RCC 7860 (cell line): Measurements from ENCODE around the gene NECTIN3.

ENCODE experiments used
- DNase-seq: peaks from one replicate; pipeline ENCODE4 v3.0.0-alpha.2; 2015; ENCODE audit warnings: low spot score
- FAIRE-seq: peaks from 2 replicates; lab custom pipeline; 2012; peaks lifted over from hg19 to GRCh38; lab: Jason Lieb, UNC

NECTIN3 gene

GRCh38 chr3:111071257-111072030 lies at the start of gene NECTIN3:
NECTIN3 (plus strand) TSS chr3:111071816; CDS start chr3:111072018, 202 bp downstream.
- FAIRE-seq, result peak; percentile 90
- peak; percentile 95 for DNase-seq

- no peak for FAIRE-seq
- DNase-seq, result no peak
Observed at GRCh38 chr3:111027868-111028267, 43.7 kb upstream of the NECTIN3 start.

- no peak for DNase-seq
- FAIRE-seq, result no peak
Observed at GRCh38 chr3:111031538-111031937, 40.1 kb upstream of the NECTIN3 start.

- no peak for DNase-seq
- no peak for FAIRE-seq
Observed at GRCh38 chr3:111032677-111033076, 38.9 kb upstream of the NECTIN3 start.

GRCh38 chr3:111033470-111034050 lies 38.1 kb upstream of the NECTIN3 start:
- FAIRE-seq, result no peak

GRCh38 chr3:111035316-111035715 lies 36.3 kb upstream of the NECTIN3 start:
- no peak for FAIRE-seq
- DNase-seq, result no peak

More at GRCh38 chr3:111033470-111034050, 38.1 kb upstream of the NECTIN3 start:
- DNase-seq, result no peak

- DNase-seq (no peak), FAIRE-seq (no peak)
Observed at GRCh38 chr3:111035902-111036301, 35.7 kb upstream of the NECTIN3 start.

GRCh38 chr3:111040959-111041358 lies 30.7 kb upstream of the NECTIN3 start:
- FAIRE-seq (no peak), DNase-seq (no peak)

- no peak for FAIRE-seq
- no peak for DNase-seq
Observed at GRCh38 chr3:111045564-111045963, 26.1 kb upstream of the NECTIN3 start.

GRCh38 chr3:111047042-111047441 lies 24.6 kb upstream of the NECTIN3 start:
- FAIRE-seq, result no peak

GRCh38 chr3:111047812-111048435 lies 23.7 kb upstream of the NECTIN3 start:
- DNase-seq (no peak), FAIRE-seq (no peak)

More at GRCh38 chr3:111047042-111047441, 24.6 kb upstream of the NECTIN3 start:
- DNase-seq, result no peak

GRCh38 chr3:111051354-111051753 lies 20.3 kb upstream of the NECTIN3 start:
- FAIRE-seq (no peak), DNase-seq (no peak)

GRCh38 chr3:111068574-111068973 lies 3.0 kb upstream of the NECTIN3 start:
- FAIRE-seq (no peak), DNase-seq (no peak)

GRCh38 chr3:111069974-111070771 lies 1.4 kb upstream of the NECTIN3 start:
- FAIRE-seq (no peak), DNase-seq (no peak)

GRCh38 chr3:111070772-111071256 lies 802 bp upstream of the NECTIN3 start:
- FAIRE-seq (no peak), DNase-seq (no peak)

- FAIRE-seq, result no peak
- no peak for DNase-seq
Observed at GRCh38 chr3:111072031-111072921, 660 bp downstream of the NECTIN3 start.

GRCh38 chr3:111073218-111073617 lies 1.6 kb downstream of the NECTIN3 start:
- DNase-seq, result no peak
- peak; percentile 76 for FAIRE-seq

- FAIRE-seq (peak; percentile 21), DNase-seq (no peak)
Observed at GRCh38 chr3:111076732-111077131, 5.1 kb downstream of the NECTIN3 start.

- FAIRE-seq (no peak), DNase-seq (no peak)
Observed at GRCh38 chr3:111077369-111077768, 5.8 kb downstream of the NECTIN3 start.

- DNase-seq (peak; percentile 45), FAIRE-seq (peak; percentile 88)
Observed at GRCh38 chr3:111080413-111080812, 8.8 kb downstream of the NECTIN3 start.
